ENCODE results near the gene CELF6. TPM values are rescaled to one million over a fixed set of nuclear protein-coding genes. Genes with fewer than 3 reads are reported as not detected.
A peak's percentile ranks its signal among the peaks of the same experiment; 100 is the strongest.
"Not testable (repeated sequence)": the region's sequence is repeated elsewhere in the genome, so short reads cannot be mapped to it uniquely, and the experiment has no call there.

Gene CELF6
- total RNA-seq, 1 donor from 2014 or later: under 0.01 TPM

DNA sequence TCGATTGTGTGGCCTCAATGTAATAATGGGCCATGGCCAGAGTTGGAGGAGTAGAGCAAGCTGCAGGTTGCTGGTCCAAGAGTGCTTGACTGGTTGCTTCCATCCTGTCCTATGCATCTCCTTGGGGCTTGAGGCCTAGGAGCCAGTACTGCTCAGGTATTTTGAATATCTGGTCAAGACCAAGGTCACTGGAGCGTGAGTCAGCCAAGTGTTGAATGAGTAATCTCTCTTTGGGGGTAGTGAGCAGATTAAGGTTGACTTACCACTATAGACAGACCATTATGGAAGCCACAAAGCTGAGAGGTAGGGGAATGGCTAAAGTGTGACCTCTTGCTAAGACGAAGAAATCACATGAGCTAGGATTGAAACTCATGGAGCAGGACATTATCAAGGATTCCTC, 38.2 kb downstream of the CELF6 start:
- TF ChIP-seq, protein P1, sequence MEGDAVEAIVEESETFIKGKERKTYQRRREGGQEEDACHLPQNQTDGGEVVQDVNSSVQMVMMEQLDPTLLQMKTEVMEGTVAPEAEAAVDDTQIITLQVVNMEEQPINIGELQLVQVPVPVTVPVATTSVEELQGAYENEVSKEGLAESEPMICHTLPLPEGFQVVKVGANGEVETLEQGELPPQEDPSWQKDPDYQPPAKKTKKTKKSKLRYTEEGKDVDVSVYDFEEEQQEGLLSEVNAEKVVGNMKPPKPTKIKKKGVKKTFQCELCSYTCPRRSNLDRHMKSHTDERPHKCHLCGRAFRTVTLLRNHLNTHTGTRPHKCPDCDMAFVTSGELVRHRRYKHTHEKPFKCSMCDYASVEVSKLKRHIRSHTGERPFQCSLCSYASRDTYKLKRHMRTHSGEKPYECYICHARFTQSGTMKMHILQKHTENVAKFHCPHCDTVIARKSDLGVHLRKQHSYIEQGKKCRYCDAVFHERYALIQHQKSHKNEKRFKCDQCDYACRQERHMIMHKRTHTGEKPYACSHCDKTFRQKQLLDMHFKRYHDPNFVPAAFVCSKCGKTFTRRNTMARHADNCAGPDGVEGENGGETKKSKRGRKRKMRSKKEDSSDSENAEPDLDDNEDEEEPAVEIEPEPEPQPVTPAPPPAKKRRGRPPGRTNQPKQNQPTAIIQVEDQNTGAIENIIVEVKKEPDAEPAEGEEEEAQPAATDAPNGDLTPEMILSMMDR (IDR thresholded peaks at IDR 0.05; ENCODE audit: insufficient read depth, low read length, severe bottlenecking): no peak
- H3K27me3 ChIP-seq (ENCODE audit: control insufficient read depth, insufficient read depth, low read length): no peaks in the 10 kb centered on the region
- no peak overlapping the region for H3K4me3 ChIP-seq (ENCODE audit: low read depth, low read length)
- FAIRE-seq (peak; percentile 58), DNase-seq (ENCODE audit: low read depth) (no peak)
- no peaks in the 10 kb centered on the region for H3K36me3 ChIP-seq (ENCODE audit: control insufficient read depth, insufficient read depth, low read length)

DNA sequence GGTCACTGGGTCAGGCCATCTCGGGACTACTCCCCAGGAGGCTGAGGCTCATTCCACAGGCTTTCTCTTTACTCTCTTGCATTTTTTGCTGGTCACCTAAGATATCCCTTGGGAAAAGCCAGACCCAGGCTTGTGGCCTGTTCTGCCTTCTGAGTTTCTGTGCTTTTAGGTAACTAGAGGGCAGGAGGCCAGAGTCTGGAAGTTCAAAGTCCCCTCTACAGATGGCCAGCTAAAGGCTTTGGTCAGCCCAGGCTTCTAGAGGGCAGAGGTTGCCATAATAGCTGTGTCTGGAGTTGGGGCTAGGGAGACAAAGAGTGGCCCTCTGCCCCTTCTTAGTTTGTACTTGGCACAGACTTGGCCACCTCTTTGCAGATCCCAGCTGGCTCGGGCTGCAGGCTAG, 39.2 kb downstream of the CELF6 start:
- H3K36me3 ChIP-seq (ENCODE audit: control insufficient read depth, insufficient read depth, low read length): no peaks in the 10 kb centered on the region
- DNase-seq (ENCODE audit: low read depth): no peak
- no peaks in the 10 kb centered on the region for H3K27me3 ChIP-seq (ENCODE audit: control insufficient read depth, insufficient read depth, low read length)
- peak; percentile 7 for FAIRE-seq
- H3K4me3 ChIP-seq (ENCODE audit: low read depth, low read length): no peak overlapping the region
- TF ChIP-seq, protein P1 (IDR thresholded peaks at IDR 0.05; ENCODE audit: insufficient read depth, low read length, severe bottlenecking): no peak

DNA sequence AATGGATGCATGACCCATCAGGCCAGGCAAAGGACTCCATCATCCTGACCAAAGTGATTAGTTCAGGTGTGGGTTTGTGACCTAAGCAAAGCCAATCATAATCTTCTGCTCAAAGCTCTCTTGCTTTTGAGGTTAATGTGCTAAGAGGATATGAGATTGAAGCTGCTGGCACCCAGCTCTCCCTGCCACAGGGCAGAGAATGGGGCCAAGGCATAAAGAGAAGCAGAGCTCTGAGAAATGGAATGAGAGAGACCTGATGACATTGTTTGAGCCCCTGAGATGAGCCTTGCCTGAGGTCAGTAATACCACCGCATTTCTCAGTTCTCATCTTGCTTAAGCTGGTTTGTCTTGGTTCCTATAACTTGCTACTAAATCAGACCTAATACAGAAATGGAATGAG, 41.2 kb downstream of the CELF6 start:
- TF ChIP-seq, protein P1 (IDR thresholded peaks at IDR 0.05; ENCODE audit: insufficient read depth, low read length, severe bottlenecking): no peak
- H3K36me3 ChIP-seq (ENCODE audit: control insufficient read depth, insufficient read depth, low read length): no peaks in the 10 kb centered on the region
- no peak overlapping the region for H3K4me3 ChIP-seq (ENCODE audit: low read depth, low read length)
- H3K27me3 ChIP-seq (ENCODE audit: control insufficient read depth, insufficient read depth, low read length): no peaks in the 10 kb centered on the region
- DNase-seq (ENCODE audit: low read depth) (no peak), FAIRE-seq (peak; percentile 87)

DNA sequence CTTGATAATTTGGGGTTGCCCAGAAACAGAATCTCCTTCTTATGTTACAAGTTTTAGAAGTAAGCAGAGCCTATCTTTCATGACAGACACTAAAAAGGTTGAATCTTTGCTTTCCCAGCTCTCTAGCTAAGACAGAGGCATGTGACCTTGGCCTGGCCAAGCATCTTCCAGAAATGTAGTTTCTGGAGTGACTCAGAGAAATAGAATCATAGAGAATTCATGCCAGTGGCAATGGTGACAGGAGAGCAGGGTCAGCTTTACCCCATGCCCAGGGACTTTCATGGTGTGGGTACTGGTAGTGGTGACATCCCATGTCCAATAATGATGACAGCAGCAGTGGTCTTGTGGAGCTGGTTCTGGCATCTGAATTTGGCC, 43.6 kb downstream of the CELF6 start:
- TF ChIP-seq, protein P1 (IDR thresholded peaks at IDR 0.05; ENCODE audit: insufficient read depth, low read length, severe bottlenecking): no peak
- no peak overlapping the region for H3K4me3 ChIP-seq (ENCODE audit: low read depth, low read length)
- DNase-seq (ENCODE audit: low read depth) (no peak), FAIRE-seq (no peak)
- H3K27me3 ChIP-seq (ENCODE audit: control insufficient read depth, insufficient read depth, low read length): no peaks in the 10 kb centered on the region
- H3K36me3 ChIP-seq (ENCODE audit: control insufficient read depth, insufficient read depth, low read length): no peaks in the 10 kb centered on the region

DNA sequence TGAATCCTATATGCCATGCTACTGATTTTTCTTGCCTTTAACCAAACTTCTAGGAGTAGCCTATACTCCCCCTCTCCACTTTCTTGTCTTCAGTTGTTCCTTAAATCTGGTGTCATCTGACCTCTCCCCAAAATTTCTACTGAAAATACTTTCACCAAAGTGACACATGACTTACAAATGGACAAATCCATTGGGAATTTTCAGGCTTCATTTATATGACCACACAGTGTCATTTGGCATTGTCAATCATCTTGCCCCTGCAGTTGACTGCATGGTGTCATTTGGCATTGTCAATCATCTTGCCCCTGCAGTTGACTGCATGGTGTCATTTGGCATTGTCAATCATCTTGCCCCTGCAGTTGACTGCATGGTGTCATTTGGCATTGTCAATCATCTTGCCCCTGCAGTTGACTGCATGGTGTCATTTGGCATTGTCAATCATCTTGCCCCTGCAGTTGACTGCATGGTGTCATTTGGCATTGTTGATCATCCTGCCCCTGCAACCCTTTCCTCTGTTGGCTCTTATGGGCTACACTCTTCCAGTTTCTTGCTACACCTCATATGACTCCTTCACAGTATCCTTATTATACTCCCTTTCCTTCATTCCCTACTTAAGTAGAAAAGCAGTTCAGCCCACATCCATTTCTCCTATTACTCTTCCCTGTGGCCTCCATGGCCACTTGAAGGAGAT, 44.2 kb downstream of the CELF6 start:
- FAIRE-seq; H3K36me3 ChIP-seq (ENCODE audit: control insufficient read depth, insufficient read depth, low read length); H3K4me3 ChIP-seq (ENCODE audit: low read depth, low read length); H3K27me3 ChIP-seq (ENCODE audit: control insufficient read depth, insufficient read depth, low read length); DNase-seq (ENCODE audit: low read depth): not testable (repeated sequence)

DNA sequence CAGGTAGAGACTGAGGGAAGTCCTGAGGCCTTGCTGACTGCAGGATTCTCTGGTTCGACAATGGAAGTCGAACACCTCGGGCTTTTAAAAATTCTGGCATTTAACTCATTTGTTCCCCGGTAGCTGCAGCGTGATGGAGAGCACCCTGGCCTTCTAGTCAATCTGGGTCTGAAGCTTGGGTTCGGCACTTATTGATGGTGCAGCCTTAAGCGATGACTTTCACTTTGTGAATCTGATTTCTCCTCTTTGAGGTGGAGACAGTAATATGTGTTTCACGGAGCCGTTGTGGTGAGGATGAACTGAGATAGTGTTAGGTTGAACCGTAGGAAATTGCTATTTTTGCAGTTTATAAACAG, 47.0 kb downstream of the CELF6 start:
- no peak for FAIRE-seq
- peak overlapping the region; percentile 85 for H3K4me3 ChIP-seq (ENCODE audit: low read depth, low read length)
- no peaks in the 10 kb centered on the region for H3K36me3 ChIP-seq (ENCODE audit: control insufficient read depth, insufficient read depth, low read length)
- H3K27me3 ChIP-seq (ENCODE audit: control insufficient read depth, insufficient read depth, low read length): no peaks in the 10 kb centered on the region
- DNase-seq (ENCODE audit: low read depth): no peak
- TF ChIP-seq, protein P1 (IDR thresholded peaks at IDR 0.05; ENCODE audit: insufficient read depth, low read length, severe bottlenecking): no peak
